Fibroblast of skin of back (primary cell): ENCODE measurements around the gene OLR1.

Source experiments
- DNase-seq: peaks from one replicate; pipeline ENCODE4 v3.0.0-alpha.2; 2013

The OLR1 gene

GRCh38 chr12:10151621-10152020 lies 20.3 kb downstream of the OLR1 start:
- no peak for DNase-seq

- DNase-seq: no peak
Observed at GRCh38 chr12:10147714-10148403, 24.1 kb downstream of the OLR1 start.

GRCh38 chr12:10142976-10143589 lies 28.8 kb downstream of the OLR1 start:
- peak; percentile 20 for DNase-seq

GRCh38 chr12:10140001-10140400 lies 31.9 kb downstream of the OLR1 start:
- peak; percentile 38 for DNase-seq

GRCh38 chr12:10136637-10137205 lies 35.2 kb downstream of the OLR1 start:
- DNase-seq: no peak

GRCh38 chr12:10135126-10135525 lies 36.8 kb downstream of the OLR1 start:
- DNase-seq: no peak

GRCh38 chr12:10132850-10133370 lies 39.0 kb downstream of the OLR1 start:
- no peak for DNase-seq

- DNase-seq: no peak
Observed at GRCh38 chr12:10131111-10131690, 40.7 kb downstream of the OLR1 start.

GRCh38 chr12:10130042-10130441 lies 41.9 kb downstream of the OLR1 start, which contains the start of gene CLEC7A:
Gene CLEC7A (minus strand): TSS chr12:10130199. CDS start chr12:10130082, 117 bp downstream.
- no peak for DNase-seq

GRCh38 chr12:10128687-10129086 lies 43.2 kb downstream of the OLR1 start:
- no peak for DNase-seq

- no peak for DNase-seq
Observed at GRCh38 chr12:10126413-10126812, 45.5 kb downstream of the OLR1 start.

- DNase-seq: no peak
Observed at GRCh38 chr12:10122689-10123088, 49.2 kb downstream of the OLR1 start.

- DNase-seq: no peak
Observed at GRCh38 chr12:10121278-10121677, 50.7 kb downstream of the OLR1 start.

- DNase-seq: no peak
Observed at GRCh38 chr12:10119066-10119465, 52.9 kb downstream of the OLR1 start.

GRCh38 chr12:10115890-10116289 lies 56.0 kb downstream of the OLR1 start:
- DNase-seq: no peak

GRCh38 chr12:10115311-10115710 lies 56.6 kb downstream of the OLR1 start:
- no peak for DNase-seq

- DNase-seq: no peak
Observed at GRCh38 chr12:10113920-10114319, 58.0 kb downstream of the OLR1 start.

GRCh38 chr12:10113075-10113474 lies 58.9 kb downstream of the OLR1 start:
- DNase-seq: peak; percentile 12

GRCh38 chr12:10111451-10111850 lies 60.5 kb downstream of the OLR1 start:
- DNase-seq: no peak

GRCh38 chr12:10110256-10110844 lies 61.6 kb downstream of the OLR1 start:
- DNase-seq: no peak
